Measurements from ENCODE around the gene SPP1.

DNA sequence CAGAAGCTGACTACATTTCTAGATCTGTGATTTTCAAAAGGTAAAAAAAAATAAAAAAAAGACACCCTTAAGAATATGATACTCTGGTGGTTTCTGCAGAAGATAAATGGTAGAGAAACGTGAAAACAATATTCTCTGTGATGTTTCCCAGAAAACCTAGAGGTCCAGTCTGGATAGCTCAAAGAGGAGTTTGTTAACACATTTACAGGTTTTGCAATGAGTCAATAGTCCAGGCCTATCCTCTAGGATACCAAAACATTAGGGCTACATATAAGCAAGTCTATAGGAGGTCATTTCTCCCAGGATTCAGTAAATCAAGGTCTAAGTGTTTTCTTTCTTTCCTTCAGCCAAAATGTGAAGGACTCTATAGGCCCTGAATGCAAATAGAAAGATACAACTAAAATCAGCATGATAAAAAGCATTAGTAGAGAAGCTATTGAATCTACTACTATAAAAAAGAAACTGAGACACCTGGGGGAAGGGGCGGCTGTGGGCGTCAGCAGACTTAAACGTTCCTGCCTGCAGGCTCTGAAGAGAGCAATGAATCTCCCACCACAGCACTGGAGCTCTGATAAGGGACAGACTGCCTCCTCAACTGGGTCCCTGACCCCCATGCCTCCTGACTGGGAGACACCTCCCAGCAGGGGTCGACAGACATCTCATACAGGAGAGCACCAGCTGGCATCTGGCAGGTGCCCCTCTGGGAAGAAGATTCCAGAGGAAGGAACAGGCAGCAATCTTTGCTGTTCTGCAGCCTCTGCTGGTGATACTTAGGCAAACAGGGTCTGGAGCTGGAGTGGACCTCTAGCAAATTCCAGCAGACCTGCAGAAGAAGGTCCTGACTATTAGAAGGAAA is 33.7 kb upstream of the SPP1 start:
- TF ChIP-seq, protein P1, sequence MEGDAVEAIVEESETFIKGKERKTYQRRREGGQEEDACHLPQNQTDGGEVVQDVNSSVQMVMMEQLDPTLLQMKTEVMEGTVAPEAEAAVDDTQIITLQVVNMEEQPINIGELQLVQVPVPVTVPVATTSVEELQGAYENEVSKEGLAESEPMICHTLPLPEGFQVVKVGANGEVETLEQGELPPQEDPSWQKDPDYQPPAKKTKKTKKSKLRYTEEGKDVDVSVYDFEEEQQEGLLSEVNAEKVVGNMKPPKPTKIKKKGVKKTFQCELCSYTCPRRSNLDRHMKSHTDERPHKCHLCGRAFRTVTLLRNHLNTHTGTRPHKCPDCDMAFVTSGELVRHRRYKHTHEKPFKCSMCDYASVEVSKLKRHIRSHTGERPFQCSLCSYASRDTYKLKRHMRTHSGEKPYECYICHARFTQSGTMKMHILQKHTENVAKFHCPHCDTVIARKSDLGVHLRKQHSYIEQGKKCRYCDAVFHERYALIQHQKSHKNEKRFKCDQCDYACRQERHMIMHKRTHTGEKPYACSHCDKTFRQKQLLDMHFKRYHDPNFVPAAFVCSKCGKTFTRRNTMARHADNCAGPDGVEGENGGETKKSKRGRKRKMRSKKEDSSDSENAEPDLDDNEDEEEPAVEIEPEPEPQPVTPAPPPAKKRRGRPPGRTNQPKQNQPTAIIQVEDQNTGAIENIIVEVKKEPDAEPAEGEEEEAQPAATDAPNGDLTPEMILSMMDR (IDR thresholded peaks at IDR 0.05), result no peak
- TF ChIP-seq POLR2A (IDR thresholded peaks at IDR 0.05), result no peak
